ENCODE measurements around the gene RPS6KA2.

RPS6KA2 gene

GRCh38 chr6:166559662-166560061, 67.4 kb downstream of the RPS6KA2 start:
- Histone ChIP-seq H4K91ac (ENCODE audit: low read depth, low read length) (no peak overlapping the region), H2AK5ac (ENCODE audit: low read length) (no peak overlapping the region), H3K27ac (ENCODE audit: low read depth, low read length) (no peak overlapping the region), H4K8ac (ENCODE audit: low read depth, low read length) (no peak overlapping the region), H2AFZ (ENCODE audit: insufficient read depth, low read length, poor library complexity) (no peak overlapping the region), H3K79me1 (ENCODE audit: low read length) (no peaks in the 10 kb centered on the region), H3K18ac (ENCODE audit: low read length) (no peak overlapping the region), H2BK5ac (ENCODE audit: low read depth, low read length, poor library complexity) (no peak overlapping the region), H3K9me3 (ENCODE audit: insufficient read depth, low read depth, low read length) (peaks cover 2% of the 10 kb centered on the region), H3K36me3 (ENCODE audit: control insufficient read depth in 1 of 2, insufficient read depth in 2 of 2, low read length in 2 of 2) (peaks cover 1 to 3% of the 10 kb centered on the region in 2 experiments), H3K4me2 (ENCODE audit: low read length) (no peak overlapping the region), H3K14ac (ENCODE audit: low read length) (no peak overlapping the region), H2BK120ac (ENCODE audit: insufficient read depth, low read length, poor library complexity) (no peak overlapping the region), H3K23ac (ENCODE audit: low read length) (no peak overlapping the region), H4K12ac (ENCODE audit: low read depth, low read length) (no peak overlapping the region), H3K4ac (ENCODE audit: low read depth, low read length) (no peak overlapping the region), H2BK12ac (ENCODE audit: low read length) (no peak overlapping the region), H3K4me3 (ENCODE audit: low read depth, low read length) (no peak overlapping the region), H3K4me1 (ENCODE audit: control insufficient read depth in 1 of 2, insufficient read depth in 2 of 2, low read length in 2 of 2) (peaks cover 0 to 7% of the 10 kb centered on the region in 2 experiments), H3K79me2 (ENCODE audit: control insufficient read depth, insufficient read depth, low read length, poor library complexity) (peaks cover 2% of the 10 kb centered on the region), H3K27me3 (ENCODE audit: insufficient read depth, low read length) (no peaks in the 10 kb centered on the region), H3K9ac (ENCODE audit: low read length) (no peak overlapping the region)
- WGBS (ENCODE audit: extremely low coverage, insufficient coverage, insufficient read length) = no CpG with 5 or more reads among the region's 1 CpG
- DNase-seq = no peak

GRCh38 chr6:166559211-166559610, 67.8 kb downstream of the RPS6KA2 start:
- peaks cover 1 to 3% of the 10 kb centered on the region in 2 experiments for H3K36me3 ChIP-seq (ENCODE audit: control insufficient read depth in 1 of 2, insufficient read depth in 2 of 2, low read length in 2 of 2)
- no peak overlapping the region for H4K8ac ChIP-seq (ENCODE audit: low read depth, low read length)
- H2AFZ ChIP-seq (ENCODE audit: insufficient read depth, low read length, poor library complexity) = no peak overlapping the region
- H2BK5ac ChIP-seq (ENCODE audit: low read depth, low read length, poor library complexity) = no peak overlapping the region
- WGBS (ENCODE audit: extremely low coverage, insufficient coverage, insufficient read length) = no CpG with 5 or more reads among the region's 5 CpGs
- no peak overlapping the region for H2AK5ac ChIP-seq (ENCODE audit: low read length)
- H3K14ac ChIP-seq (ENCODE audit: low read length) = no peak overlapping the region
- H3K9me3 ChIP-seq (ENCODE audit: insufficient read depth, low read depth, low read length) = peaks cover 3% of the 10 kb centered on the region
- DNase-seq = no peak
- H3K4me1 ChIP-seq (ENCODE audit: control insufficient read depth in 1 of 2, insufficient read depth in 2 of 2, low read length in 2 of 2) = peaks cover 0 to 7% of the 10 kb centered on the region in 2 experiments
- H3K79me2 ChIP-seq (ENCODE audit: control insufficient read depth, insufficient read depth, low read length, poor library complexity) = peaks cover 2% of the 10 kb centered on the region
- no peak overlapping the region for H2BK120ac ChIP-seq (ENCODE audit: insufficient read depth, low read length, poor library complexity)
- no peak overlapping the region for H3K18ac ChIP-seq (ENCODE audit: low read length)
- no peaks in the 10 kb centered on the region for H3K79me1 ChIP-seq (ENCODE audit: low read length)
- H3K23ac ChIP-seq (ENCODE audit: low read length) = no peak overlapping the region
- H3K4me2 ChIP-seq (ENCODE audit: low read length) = no peak overlapping the region
- no peak overlapping the region for H2BK12ac ChIP-seq (ENCODE audit: low read length)
- H3K27ac ChIP-seq (ENCODE audit: low read depth, low read length) = no peak overlapping the region
- H4K12ac ChIP-seq (ENCODE audit: low read depth, low read length) = no peak overlapping the region
- no peaks in the 10 kb centered on the region for H3K27me3 ChIP-seq (ENCODE audit: insufficient read depth, low read length)
- H3K4me3 ChIP-seq (ENCODE audit: low read depth, low read length) = no peak overlapping the region
- no peak overlapping the region for H3K9ac ChIP-seq (ENCODE audit: low read length)
- H4K91ac ChIP-seq (ENCODE audit: low read depth, low read length) = no peak overlapping the region
- H3K4ac ChIP-seq (ENCODE audit: low read depth, low read length) = no peak overlapping the region

- H2BK120ac ChIP-seq (ENCODE audit: insufficient read depth, low read length, poor library complexity) = no peak overlapping the region
- peak in 1 of 2 donors; percentile 35 for DNase-seq
- no peak overlapping the region for H3K4me2 ChIP-seq (ENCODE audit: low read length)
- WGBS (ENCODE audit: extremely low coverage, insufficient coverage, insufficient read length) = no CpG with 5 or more reads among the region's 12 CpGs
- H4K12ac ChIP-seq (ENCODE audit: low read depth, low read length) = no peak overlapping the region
- no peak overlapping the region for H2AK5ac ChIP-seq (ENCODE audit: low read length)
- H3K27ac ChIP-seq (ENCODE audit: low read depth, low read length) = no peak overlapping the region
- H2BK12ac ChIP-seq (ENCODE audit: low read length) = no peak overlapping the region
- no peak overlapping the region for H2BK5ac ChIP-seq (ENCODE audit: low read depth, low read length, poor library complexity)
- no peak overlapping the region for H2AFZ ChIP-seq (ENCODE audit: insufficient read depth, low read length, poor library complexity)
- H3K4me3 ChIP-seq (ENCODE audit: low read depth, low read length) = no peak overlapping the region
- peaks cover 2% of the 10 kb centered on the region for H3K79me2 ChIP-seq (ENCODE audit: control insufficient read depth, insufficient read depth, low read length, poor library complexity)
- no peak overlapping the region for H3K4ac ChIP-seq (ENCODE audit: low read depth, low read length)
- H3K27me3 ChIP-seq (ENCODE audit: insufficient read depth, low read length) = no peaks in the 10 kb centered on the region
- H3K36me3 ChIP-seq (ENCODE audit: control insufficient read depth in 1 of 2, insufficient read depth in 2 of 2, low read length in 2 of 2) = peaks cover 1 to 3% of the 10 kb centered on the region in 2 experiments
- no peak overlapping the region for H3K9ac ChIP-seq (ENCODE audit: low read length)
- H3K9me3 ChIP-seq (ENCODE audit: insufficient read depth, low read depth, low read length) = peaks cover 3% of the 10 kb centered on the region
- no peak overlapping the region for H3K18ac ChIP-seq (ENCODE audit: low read length)
- H3K79me1 ChIP-seq (ENCODE audit: low read length) = no peaks in the 10 kb centered on the region
- no peak overlapping the region for H4K8ac ChIP-seq (ENCODE audit: low read depth, low read length)
- peaks cover 0 to 10% of the 10 kb centered on the region in 2 experiments for H3K4me1 ChIP-seq (ENCODE audit: control insufficient read depth in 1 of 2, insufficient read depth in 2 of 2, low read length in 2 of 2)
- H4K91ac ChIP-seq (ENCODE audit: low read depth, low read length) = no peak overlapping the region
- no peak overlapping the region for H3K23ac ChIP-seq (ENCODE audit: low read length)
- H3K14ac ChIP-seq (ENCODE audit: low read length) = no peak overlapping the region
These were observed 68.7 kb downstream of the RPS6KA2 start for GRCh38 chr6:166558156-166559005.

GRCh38 chr6:166556863-166557322, 70.2 kb downstream of the RPS6KA2 start:
- no peak overlapping the region for H4K8ac ChIP-seq (ENCODE audit: low read depth, low read length)
- peaks cover 0 to 1% of the 10 kb centered on the region in 2 experiments for H3K36me3 ChIP-seq (ENCODE audit: control insufficient read depth in 1 of 2, insufficient read depth in 2 of 2, low read length in 2 of 2)
- H3K9me3 ChIP-seq (ENCODE audit: insufficient read depth, low read depth, low read length) = peaks cover 3% of the 10 kb centered on the region
- H3K79me1 ChIP-seq (ENCODE audit: low read length) = no peaks in the 10 kb centered on the region
- no peak overlapping the region for H4K12ac ChIP-seq (ENCODE audit: low read depth, low read length)
- H2BK12ac ChIP-seq (ENCODE audit: low read length) = no peak overlapping the region
- H4K91ac ChIP-seq (ENCODE audit: low read depth, low read length) = no peak overlapping the region
- H3K9ac ChIP-seq (ENCODE audit: low read length) = no peak overlapping the region
- no peak overlapping the region for H2BK5ac ChIP-seq (ENCODE audit: low read depth, low read length, poor library complexity)
- H2BK120ac ChIP-seq (ENCODE audit: insufficient read depth, low read length, poor library complexity) = no peak overlapping the region
- H3K27me3 ChIP-seq (ENCODE audit: insufficient read depth, low read length) = no peaks in the 10 kb centered on the region
- H3K4ac ChIP-seq (ENCODE audit: low read depth, low read length) = no peak overlapping the region
- H3K14ac ChIP-seq (ENCODE audit: low read length) = no peak overlapping the region
- H3K4me3 ChIP-seq (ENCODE audit: low read depth, low read length) = no peak overlapping the region
- peak overlapping the region; percentile 60 for H3K18ac ChIP-seq (ENCODE audit: low read length)
- no peak overlapping the region for H2AK5ac ChIP-seq (ENCODE audit: low read length)
- H3K4me1 ChIP-seq (ENCODE audit: control insufficient read depth in 1 of 2, insufficient read depth in 2 of 2, low read length in 2 of 2) = peaks cover 0 to 10% of the 10 kb centered on the region in 2 experiments
- no peak overlapping the region for H2AFZ ChIP-seq (ENCODE audit: insufficient read depth, low read length, poor library complexity)
- H3K23ac ChIP-seq (ENCODE audit: low read length) = no peak overlapping the region
- no peak overlapping the region for H3K4me2 ChIP-seq (ENCODE audit: low read length)
- DNase-seq = peak; percentile 33 to 57
- peaks cover 2% of the 10 kb centered on the region for H3K79me2 ChIP-seq (ENCODE audit: control insufficient read depth, insufficient read depth, low read length, poor library complexity)
- H3K27ac ChIP-seq (ENCODE audit: low read depth, low read length) = no peak overlapping the region
- WGBS (ENCODE audit: extremely low coverage, insufficient coverage, insufficient read length) = no CpG with 5 or more reads among the region's 16 CpGs
